Measurements from ENCODE around the gene GJB2.

GJB2 gene

DNA sequence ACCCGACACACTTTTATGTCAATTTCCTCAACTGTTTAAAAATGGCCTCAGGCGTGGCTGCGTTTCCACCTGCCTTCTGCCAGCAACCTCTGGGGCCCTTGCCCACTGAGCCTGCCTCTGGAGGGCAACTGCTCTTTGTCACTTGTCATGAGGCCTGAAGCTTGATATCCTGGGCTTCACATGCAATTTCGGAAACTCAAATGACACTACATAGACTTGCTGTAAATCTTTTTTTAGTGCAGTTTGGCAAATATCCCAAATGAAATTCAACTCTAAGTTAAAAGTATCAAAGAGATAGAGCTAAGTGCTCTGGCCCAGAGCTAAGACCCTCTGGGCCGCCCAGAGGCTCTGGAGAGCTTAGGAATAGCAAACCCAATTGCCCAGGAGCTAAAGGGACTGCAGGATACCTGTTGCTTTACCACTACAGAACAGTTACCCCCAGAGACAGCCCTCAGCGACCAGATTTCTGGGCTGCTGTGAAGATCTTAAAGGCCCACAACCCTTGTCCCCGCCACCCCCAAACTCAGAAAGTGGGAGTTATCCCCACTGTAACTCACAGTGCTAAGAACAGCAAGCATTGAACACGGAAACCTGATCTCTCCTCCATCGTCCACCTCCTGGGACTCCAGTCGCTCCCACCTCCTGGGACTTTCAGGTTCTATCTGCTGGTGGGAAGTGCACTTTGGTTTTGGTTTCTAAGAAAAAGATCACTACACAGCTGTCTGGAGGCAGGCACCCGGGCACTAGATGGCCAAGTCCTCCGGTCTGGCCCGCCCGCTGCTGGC lies 51.3 kb downstream of the GJB2 start:
- no peak for DNase-seq

DNA sequence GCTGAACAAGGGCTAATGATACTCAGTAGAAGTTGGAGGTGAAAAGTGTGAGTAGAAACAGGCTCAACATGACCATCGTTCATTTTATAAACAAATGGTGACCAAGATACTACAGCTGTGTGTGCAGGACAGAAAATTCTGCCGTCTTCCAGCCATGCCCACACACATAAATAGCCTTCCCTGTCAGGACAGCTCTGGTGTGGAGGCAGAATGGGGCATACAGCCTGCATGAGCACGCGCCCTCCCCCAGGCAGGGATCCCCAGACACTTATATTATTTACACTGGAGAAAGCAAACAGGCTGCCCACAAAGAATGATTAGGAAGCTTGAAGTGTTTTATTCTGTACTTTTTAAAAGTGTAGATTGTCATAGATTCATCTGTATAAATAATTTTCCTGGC lies 52.3 kb downstream of the GJB2 start:
- DNase-seq = no peak

GRCh38 chr13:20137875-20138274 lies 54.9 kb downstream of the GJB2 start:
- DNase-seq = no peak
